Sigmoid colon (tissue), 7 donors: ENCODE measurements around the gene ZNG1F. TPM values are rescaled to one million over a fixed set of nuclear protein-coding genes. Genes with fewer than 3 reads are reported as not detected.

Source experiments
- polyA plus RNA-seq, 3 donors: library from polyadenylated mRNA; stranded (reverse); fragments of 200-250 nt; gene quantifications; one replicate each; pipeline ENCODE4 v1.2.3, GENCODE V29; 2013
- small RNA-seq, 3 donors: library from RNA; depleted of rRNA; stranded (forward); fragments of <200 nt; gene quantifications; one replicate each; pipeline ENCODE3, GENCODE V24; 2016
- total RNA-seq, 4 donors: library from RNA; depleted of rRNA; stranded (reverse); fragments of >200 nt; gene quantifications; one replicate each; pipeline ENCODE4 v1.1.0, GENCODE V29; 2016
- donor health status: healthy with polysubstance abuse.
- donor health status: Bipolar disorder and iron deficiency.
- donor health status: healthy.

The ZNG1F gene
- total and polyA plus RNA-seq, 7 donors, result 5.0 to 16.6 (median 7.9) TPM

Small RNAs within 50 kb of the gene (small RNA-seq; reads per million reads assigned to genes)
- gene MIR4477A (0 reads per million in 3 donors), gene RNA5SP530 (0 reads per million in 3 donors)

Other genes starting within 250 kb of the ZNG1F start
- not detected for gene FOXD4L6, start 60.6 kb downstream of the ZNG1F start, total RNA-seq
- gene FOXD4L6, start 60.6 kb downstream of the ZNG1F start, polyA plus RNA-seq, result under 1 TPM in 1 of 3 donors, not detected in 2; 0.07 TPM